IMR-90 (cell line): ENCODE results near the gene FBXL7. TPM values are rescaled to one million over a fixed set of nuclear protein-coding genes. Genes with fewer than 3 reads are reported as not detected.
A peak's percentile ranks its signal among the peaks of the same experiment; 100 is the strongest.

Source experiments
- ATAC-seq: fragments of 200-7000 bp; cut with Tn5 transposase; 2 replicates; pipeline ENCODE4 v1.9.1; 2020; ENCODE audit warnings: low read depth, mild to moderate bottlenecking, moderate library complexity
- BruUV-seq: library from RNA; stranded (reverse); fragments of 400-500 nt; replicated peaks from 2 replicates; lab custom pipeline; 2021; lab: Mats Ljungman, UMichigan
- CTCF ChIA-PET: fragments of 300-600 bp; formaldehyde crosslinking; extraction: SDS; loops from one replicate; lab custom pipeline; 2021; ENCODE audit warnings: antibody characterized with exemption; lab: Yijun Ruan, JAX
- POLR2A ChIA-PET: fragments of 300-600 bp; sonication (Branson Sonifier 250); formaldehyde crosslinking; loops from one replicate; lab custom pipeline; 2022; ENCODE audit warnings: antibody characterized with exemption; ENCODE audit not compliant: unreplicated experiment; lab: Charles Lee
- DNase-seq: peaks from one replicate; pipeline ENCODE4 v3.0.0; 2013
- H2AFZ ChIP-seq: replicated peaks from 2 replicates; pipeline ENCODE3; 2013; ENCODE audit warnings: low read length, mild to moderate bottlenecking; ENCODE audit not compliant: poor library complexity
- H2AK5ac ChIP-seq: 2 replicates; pipeline ENCODE4 v1.6.1; 2013; ENCODE audit warnings: low read depth, low read length, inconsistent platforms
- H2AK9ac ChIP-seq: replicated peaks from 2 replicates; pipeline ENCODE3; 2013; ENCODE audit warnings: mild to moderate bottlenecking, low read depth, low read length, moderate library complexity; ENCODE audit not compliant: poor library complexity
- H2BK120ac ChIP-seq: 2 replicates; pipeline ENCODE4 v1.6.1; 2013; ENCODE audit warnings: low read depth, low read length, inconsistent platforms
- H2BK15ac ChIP-seq: 3 replicates; pipeline ENCODE4 v1.6.1; 2013; ENCODE audit warnings: low read depth, low read length, inconsistent platforms
- H2BK20ac ChIP-seq: 2 replicates; pipeline ENCODE4 v1.6.1; 2013; ENCODE audit warnings: low read depth, mild to moderate bottlenecking, inconsistent platforms, low read length, moderate library complexity
- H2BK5ac ChIP-seq: 2 replicates; pipeline ENCODE4 v1.6.1; 2013; ENCODE audit warnings: mild to moderate bottlenecking, low read depth, low read length, inconsistent platforms; ENCODE audit not compliant: poor library complexity, severe bottlenecking
- H3K14ac ChIP-seq: replicated peaks from 2 replicates; pipeline ENCODE4 v1.6.1; 2013; ENCODE audit warnings: low read depth, low read length, inconsistent platforms
- H3K18ac ChIP-seq: 2 replicates; pipeline ENCODE4 v1.6.1; 2013; ENCODE audit warnings: low read depth, low read length, control low read depth
- H3K23ac ChIP-seq: 2 replicates; pipeline ENCODE4 v1.6.1; 2013; ENCODE audit warnings: low read depth, low read length, inconsistent platforms
- H3K27ac ChIP-seq: 2 replicates; pipeline ENCODE4 v1.5.1; 2013; ENCODE audit warnings: mild to moderate bottlenecking, control low read depth, low read length; ENCODE audit not compliant: insufficient read depth
- H3K27me3 ChIP-seq: 2 replicates; pipeline ENCODE4 v1.6.1; 2013; ENCODE audit warnings: low read length; ENCODE audit not compliant: control insufficient read depth, insufficient read depth
- H3K36me3 ChIP-seq: 2 replicates; pipeline ENCODE4 v1.6.1; 2013; ENCODE audit warnings: low read length, mixed read lengths; ENCODE audit not compliant: control insufficient read depth, insufficient read depth
- H3K4ac ChIP-seq: 2 replicates; pipeline ENCODE4 v1.6.1; 2013; ENCODE audit warnings: low read depth, low read length, inconsistent platforms
- H3K4me1 ChIP-seq: 2 replicates; pipeline ENCODE4 v1.6.1; 2013; ENCODE audit warnings: low read length, mixed read lengths; ENCODE audit not compliant: control insufficient read depth, insufficient read depth
- H3K4me2 ChIP-seq: 2 replicates; pipeline ENCODE4 v1.6.1; 2013; ENCODE audit warnings: low read depth, mild to moderate bottlenecking, control low read depth, low read length, moderate library complexity
- H3K4me3 ChIP-seq: 2 replicates; pipeline ENCODE4 v1.5.1; 2013; ENCODE audit warnings: low read depth, mild to moderate bottlenecking, control low read depth, low read length, moderate library complexity; ENCODE audit not compliant: insufficient read depth
- H3K56ac ChIP-seq: 2 replicates; pipeline ENCODE4 v1.6.1; 2013; ENCODE audit warnings: low read length, inconsistent platforms; ENCODE audit not compliant: insufficient read depth; ENCODE audit errors: extremely low read depth
- H3K79me1 ChIP-seq, 2 experiments: 2 replicates each; pipeline ENCODE4 v1.6.1; 2013; ENCODE audit warnings: low read length in 2 of 2, inconsistent platforms in 1 of 2, low read depth in 1 of 2
- H3K9ac ChIP-seq: 2 replicates; pipeline ENCODE4 v1.6.1; 2013; ENCODE audit warnings: low read depth, low read length, control low read depth
- H3K9me1 ChIP-seq: 2 replicates; pipeline ENCODE4 v1.6.1; 2013; ENCODE audit warnings: low read length, inconsistent platforms; ENCODE audit not compliant: insufficient read depth
- H3K9me3 ChIP-seq: 2 replicates; pipeline ENCODE4 v1.6.1; 2013; ENCODE audit warnings: low read length; ENCODE audit not compliant: control insufficient read depth, insufficient read depth
- H4K20me1 ChIP-seq: 2 replicates; pipeline ENCODE4 v1.6.1; 2013; ENCODE audit warnings: low read length, inconsistent platforms; ENCODE audit not compliant: insufficient read depth
- H4K5ac ChIP-seq: 2 replicates; pipeline ENCODE4 v1.6.1; 2013; ENCODE audit warnings: mild to moderate bottlenecking, low read depth, low read length, control low read depth
- H4K8ac ChIP-seq, 2 experiments: 2 replicates each; pipeline ENCODE4 v1.6.1; 2013; ENCODE audit warnings: low read depth in 2 of 2, low read length in 2 of 2, control low read depth in 1 of 2, inconsistent platforms in 1 of 2
- H4K91ac ChIP-seq: 2 replicates; pipeline ENCODE4 v1.6.1; 2013; ENCODE audit warnings: low read depth, low read length, inconsistent platforms; ENCODE audit not compliant: insufficient read depth
- NFE2L2 ChIP-seq: fragments of 150-350 bp; IDR thresholded peaks from 2 replicates; pipeline ENCODE4 v1.6.1; 2016; ENCODE audit warnings: low read depth, mild to moderate bottlenecking, low read length
- POLR2A ChIP-seq: IDR thresholded peaks from 2 replicates; pipeline ENCODE4 v1.6.1; 2012; ENCODE audit warnings: mild to moderate bottlenecking, low read depth, low read length
- WGBS, 2 experiments: methylation state at CpG; one replicate each; pipeline versions ENCODE4 v1.1.5 to v1.1.7; 2013; ENCODE audit warnings: missing lambda C conversion rate in 2 of 2; ENCODE audit not compliant: insufficient read length in 1 of 2; ENCODE audit errors: extremely low coverage in 2 of 2; 5-methylcytosine and 5-hydroxymethylcytosine counted together
- dilution Hi-C: fragments of 300-500 bp; cut with HindIII; formaldehyde crosslinking; loops from one replicate; pipeline ENCODE4 v1.14.3; 2018; ENCODE audit warnings: low sequenced_read_pairs; ENCODE audit not compliant: unreplicated experiment
- in situ Hi-C: fragments of 300-500 bp; cut with MboI; formaldehyde crosslinking; loops from 3 replicates; pipeline ENCODE4 v1.14.3; 2019; ENCODE audit warnings: low sequenced_read_pairs, inconsistent platforms, mixed read lengths
- intact Hi-C: fragments of 100-400 bp; cut with micrococcal nuclease; formaldehyde crosslinking; loops from 2 replicates; pipeline ENCODE4 v1.10.0; 2022
- polyA plus RNA-seq, 3 experiments: library from polyadenylated mRNA; depleted of rRNA; stranded (reverse); fragments of >200 nt; gene quantifications; 2 replicates each; pipeline ENCODE4 v1.2.3, GENCODE V29; 2012; ENCODE audit warnings: low replicate concordance in 1 of 3
- total RNA-seq: library from RNA; depleted of rRNA; stranded (reverse); fragments of >200 nt; gene quantifications from 2 replicates; pipeline ENCODE4 v1.2.3, GENCODE V29; 2012
- TF ChIP-seq, protein P1 (sequence below): fragments of 150-350 bp; IDR thresholded peaks from 2 replicates; pipeline ENCODE4 v1.6.1; 2017; ENCODE audit warnings: mild to moderate bottlenecking, antibody characterized with exemption, low read length, low read depth

Gene FBXL7
- total and polyA plus RNA-seq, 2 of the 4 experiments (the other 2 are of a cell fraction), result 4.1 to 10.2 TPM

DNA sequence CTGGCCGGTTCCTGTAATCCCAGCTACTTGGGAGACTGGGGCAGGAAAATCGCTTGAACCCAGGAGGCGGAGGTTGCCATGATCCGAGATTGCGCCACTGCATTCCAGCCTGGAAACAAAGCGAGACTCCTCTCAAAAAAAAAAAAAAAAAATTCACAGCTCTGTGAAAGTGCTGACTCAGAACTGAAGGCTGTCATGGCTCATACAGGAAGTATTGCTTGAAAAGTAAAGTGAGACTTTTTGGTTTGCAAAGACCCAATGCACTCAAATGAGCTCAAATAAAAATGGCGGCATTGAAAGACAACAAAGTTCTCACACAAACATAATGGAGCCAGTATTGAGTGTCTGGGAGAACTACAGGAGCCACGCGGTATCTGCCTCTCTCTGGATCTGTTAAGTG, 202.1 kb downstream of the FBXL7 start (continued):
- TF ChIP-seq, protein P1, sequence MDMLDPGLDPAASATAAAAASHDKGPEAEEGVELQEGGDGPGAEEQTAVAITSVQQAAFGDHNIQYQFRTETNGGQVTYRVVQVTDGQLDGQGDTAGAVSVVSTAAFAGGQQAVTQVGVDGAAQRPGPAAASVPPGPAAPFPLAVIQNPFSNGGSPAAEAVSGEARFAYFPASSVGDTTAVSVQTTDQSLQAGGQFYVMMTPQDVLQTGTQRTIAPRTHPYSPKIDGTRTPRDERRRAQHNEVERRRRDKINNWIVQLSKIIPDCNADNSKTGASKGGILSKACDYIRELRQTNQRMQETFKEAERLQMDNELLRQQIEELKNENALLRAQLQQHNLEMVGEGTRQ, result no peak
- no peak for TF ChIP-seq POLR2A

DNA sequence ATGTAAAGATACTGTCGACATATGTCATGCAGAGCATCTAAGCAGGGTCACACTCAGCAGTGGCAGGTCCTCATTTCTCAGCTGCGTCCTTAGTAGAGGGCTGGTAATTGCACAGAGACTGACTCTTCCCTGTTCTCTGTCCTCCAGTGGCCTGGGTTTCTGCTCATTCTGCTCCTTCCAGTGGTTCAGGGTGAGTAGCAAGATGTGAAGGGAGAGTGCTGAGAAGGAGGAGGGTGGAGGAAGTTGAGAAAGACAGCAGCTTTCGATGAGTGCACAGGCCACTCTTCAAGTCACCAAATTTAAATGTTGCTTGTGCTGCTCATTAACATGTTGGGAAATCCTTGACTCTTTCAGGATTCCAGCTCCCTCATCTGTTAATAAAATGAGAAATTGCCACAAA, 203.9 kb downstream of the FBXL7 start:
- H3K79me1 ChIP-seq, result peaks cover 14 to 22% of the 10 kb centered on the region in 2 experiments; a peak in 3 of 4 replicates
- no peak overlapping the region for H3K4ac ChIP-seq
- H3K23ac ChIP-seq, result no peak overlapping the region
- no peak overlapping the region for H3K4me3 ChIP-seq
- no peak overlapping the region; the same call in 1 of the 2 replicates for H2AK5ac ChIP-seq
- ChIA-PET CTCF (no interaction called here), POLR2A (no interaction called here)
- no peak for DNase-seq
- H4K91ac ChIP-seq, result no peak overlapping the region
- H3K27ac ChIP-seq, result no peak overlapping the region
- no peaks in the 10 kb centered on the region for H3K27me3 ChIP-seq
- peak overlapping the region; percentile 5; the same call in 1 of the 2 replicates for H4K5ac ChIP-seq
- BruUV-seq, result no TSS peak
- no peak overlapping the region for H3K56ac ChIP-seq
- H3K9ac ChIP-seq, result no peak overlapping the region
- no peak overlapping the region for H2BK5ac ChIP-seq
- H2BK15ac ChIP-seq, result no peak overlapping the region
- H2BK20ac ChIP-seq, result no peak overlapping the region
- no peak overlapping the region for H2AK9ac ChIP-seq
- no peaks in the 10 kb centered on the region for H3K36me3 ChIP-seq
- no peak overlapping the region for H2BK120ac ChIP-seq
- 0 out of 2 replicates have a peak, but pooled peaks cover 3% of the 10 kb centered on the region for H4K20me1 ChIP-seq
- peaks cover 4% of the 10 kb centered on the region; the same call in 1 of the 2 replicates for H3K9me1 ChIP-seq
- no peak for TF ChIP-seq NFE2L2
- in situ Hi-C loops, result no loop called here
- H3K4me1 ChIP-seq, result peaks cover 4% of the 10 kb centered on the region; the same call in 1 of the 2 replicates
- peak; percentile 31; the same call in 1 of the 2 replicates for ATAC-seq
- peak overlapping the region; percentile 4; the same call in 1 of the 2 replicates for H3K18ac ChIP-seq
- dilution Hi-C loops, result no loop called here
- intact Hi-C loops, result loop anchor here (5.0 kb wide), 1 partner anchor 202 kb away; the partner anchor contains the start of gene FBXL7
- H4K8ac ChIP-seq, result no peak overlapping the region
- H3K4me2 ChIP-seq, result no peak overlapping the region
- peak overlapping the region; percentile 38 for H2AFZ ChIP-seq
- no peaks in the 10 kb centered on the region for H3K9me3 ChIP-seq
- H3K14ac ChIP-seq, result no peak overlapping the region
- 100% methylated on average over 1 of the region's 3 CpGs; no CpG with 5 or more reads in 1 of the 2 experiments for WGBS, 2 experiments
